Testis (tissue), 2 donors: ENCODE data around the gene BTK.

Source experiments
- CTCF ChIP-seq, 3 experiments: fragments of 450-650 bp in 2 of 3; fragments of 200-600 bp in 1 of 3; sonication (generic) in 1 of 3; IDR thresholded peaks; one replicate each; pipeline ENCODE4 v1.5.1; 2016 to 2019; ENCODE audit warnings: antibody characterized with exemption in 3 of 3, mild to moderate bottlenecking in 2 of 3, moderate library complexity in 1 of 3
- POLR2A ChIP-seq: fragments of 450-650 bp; IDR thresholded peaks from one replicate; pipeline ENCODE4 v1.6.1; 2017; ENCODE audit warnings: antibody characterized with exemption, mild to moderate bottlenecking, moderate library complexity

DNA sequence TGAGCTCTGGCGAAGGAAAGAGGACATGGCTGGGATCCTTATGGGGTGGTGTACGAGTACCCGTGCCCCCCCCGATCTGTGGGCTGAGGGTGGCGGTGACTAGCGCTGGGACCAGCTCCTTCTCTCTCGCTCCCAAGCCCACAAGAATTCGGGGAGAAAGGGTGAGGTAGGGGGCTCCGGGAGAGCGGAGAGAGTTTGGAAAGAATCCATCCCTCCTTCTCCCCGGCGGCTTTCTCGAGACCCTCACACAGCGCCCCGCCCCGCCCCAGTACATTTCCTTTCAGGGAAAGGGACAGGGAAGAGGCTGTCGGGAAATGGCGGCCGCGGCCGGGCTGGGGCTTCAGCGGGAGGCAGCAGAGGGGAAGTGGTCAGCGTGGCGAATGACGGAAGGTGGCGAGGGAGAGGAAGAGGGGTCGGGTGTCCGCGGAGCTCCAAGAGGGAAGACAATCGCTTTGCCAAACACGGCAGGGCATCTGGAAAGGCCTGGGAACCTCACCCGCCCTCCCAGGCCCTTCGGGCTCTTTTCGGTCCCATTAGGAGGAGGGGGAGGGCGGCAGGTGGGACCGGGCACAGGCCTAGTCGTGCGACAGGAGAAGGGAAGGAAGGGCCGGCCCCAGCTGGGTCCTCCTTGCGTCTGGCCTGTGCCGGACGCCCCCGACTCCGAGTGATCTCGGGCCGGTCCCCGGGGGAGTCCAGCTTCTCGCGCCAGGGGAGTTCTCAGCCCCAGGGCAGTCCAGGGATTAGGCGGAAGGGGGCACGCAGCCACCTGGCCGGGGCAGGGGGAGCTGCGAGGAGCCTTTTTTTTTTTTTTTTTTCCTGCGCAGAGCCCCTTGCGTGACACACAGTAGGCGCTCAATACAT lies 32.2 kb upstream of the BTK start:
- TF ChIP-seq CTCF (IDR thresholded peaks at IDR 0.05), result no peak
- no peak for TF ChIP-seq POLR2A
